GM12878 (cell line): ENCODE measurements around the gene TMPRSS6.

Source experiments
- CTCF ChIP-seq, 3 experiments: IDR thresholded peaks in 2 of 3; conservative IDR thresholded peaks in 1 of 3; 2 replicates each; pipeline ENCODE4 v1.5.1; 2011; ENCODE audit warnings: low read depth in 3 of 3, low read length in 3 of 3, mild to moderate bottlenecking in 3 of 3, control low read depth in 2 of 3, moderate library complexity in 2 of 3, inconsistent platforms in 1 of 3, mixed read lengths in 1 of 3; ENCODE audit not compliant: control insufficient read depth in 2 of 3, insufficient read depth in 1 of 3; ENCODE audit errors: extremely low read depth in 1 of 3
- GABPA ChIP-seq: IDR thresholded peaks from 2 replicates; pipeline ENCODE4 v1.6.1; 2014; ENCODE audit warnings: antibody characterized with exemption, low read depth, mild to moderate bottlenecking, inconsistent platforms
- HDAC2 ChIP-seq: fragments of 200-600 bp; sonication (generic); IDR thresholded peaks from 2 replicates; pipeline ENCODE4 v1.6.1; 2017
- MTA2 ChIP-seq: fragments of 450-650 bp; IDR thresholded peaks from 2 replicates; pipeline ENCODE4 v1.6.1; 2016; ENCODE audit warnings: low read depth, mild to moderate bottlenecking, moderate library complexity
- NFIC ChIP-seq: IDR thresholded peaks from 2 replicates; pipeline ENCODE4 v1.6.1; 2012; ENCODE audit warnings: low read depth, mild to moderate bottlenecking, inconsistent platforms, low read length, moderate library complexity
- POLR2A ChIP-seq: IDR thresholded peaks from 2 replicates; pipeline ENCODE4 v1.6.1; 2011; ENCODE audit warnings: low read depth, mild to moderate bottlenecking, low read length
- YY1 ChIP-seq: IDR thresholded peaks from 2 replicates; pipeline ENCODE4 v1.6.1; 2011; ENCODE audit warnings: low read depth, mild to moderate bottlenecking, low read length

- TF ChIP-seq MTA2 (no peak), NFIC (no peak), POLR2A (no peak), HDAC2 (no peak), CTCF (IDR thresholded peaks at IDR 0.05 in 2 of 3, conservative IDR thresholded peaks at IDR 0.05 in 1 of 3; ENCODE audit: control insufficient read depth in 2 of 3, extremely low read depth in 1 of 3, insufficient read depth in 1 of 3, low read depth in 3 of 3, low read length in 3 of 3) (no peak), YY1 (no peak), GABPA (no peak)
Measured at GRCh38 chr22:37033605-37034430, 75.7 kb downstream of the TMPRSS6 start.
